Endodermal cell (in vitro differentiated cells): ENCODE results near the gene SKAP1. TPM values are rescaled to one million over a fixed set of nuclear protein-coding genes. Genes with fewer than 3 reads are reported as not detected.
A peak's percentile ranks its signal among the peaks of the same experiment; 100 is the strongest.

Experiments
- DNase-seq: peaks from one replicate; pipeline ENCODE4 v3.0.0-alpha.2; 2017
- H3K27ac ChIP-seq: 2 replicates; pipeline ENCODE4 v1.5.1; 2013; ENCODE audit warnings: mild to moderate bottlenecking, low read depth, low read length, moderate library complexity
- H3K27me3 ChIP-seq: 2 replicates; pipeline ENCODE4 v1.6.1; 2013; ENCODE audit warnings: mild to moderate bottlenecking, low read length, moderate library complexity; ENCODE audit not compliant: insufficient read depth, control insufficient read depth, poor library complexity, severe bottlenecking
- H3K36me3 ChIP-seq: 2 replicates; pipeline ENCODE4 v1.7.0; 2013; ENCODE audit warnings: mild to moderate bottlenecking, low read length, moderate library complexity; ENCODE audit not compliant: control insufficient read depth, insufficient read depth
- H3K4me1 ChIP-seq: one replicate; pipeline ENCODE4 v1.7.0; 2013; ENCODE audit warnings: low read length; ENCODE audit not compliant: control insufficient read depth, insufficient read depth
- H3K4me3 ChIP-seq: 2 replicates; pipeline ENCODE4 v1.5.1; 2013; ENCODE audit warnings: mild to moderate bottlenecking, low read length, moderate library complexity
- H3K9ac ChIP-seq: 2 replicates; pipeline ENCODE4 v1.6.1; 2013; ENCODE audit warnings: mild to moderate bottlenecking, low read length, moderate library complexity; ENCODE audit not compliant: poor library complexity, severe bottlenecking; ENCODE audit errors: extremely low read depth
- H3K9me3 ChIP-seq: 2 replicates; pipeline ENCODE4 v1.6.1; 2013; ENCODE audit warnings: mild to moderate bottlenecking, low read length, moderate library complexity; ENCODE audit not compliant: control insufficient read depth
- H3K27ac Mint-ChIP-seq: 2 replicates; pipeline ENCODE4 v1.8.0; 2020; ENCODE audit warnings: mixed read lengths
- H3K27me3 Mint-ChIP-seq: 2 replicates; pipeline ENCODE4 v1.8.0; 2021; ENCODE audit warnings: mild to moderate bottlenecking, mixed read lengths; ENCODE audit not compliant: insufficient read depth
- H3K36me3 Mint-ChIP-seq: 2 replicates; pipeline ENCODE4 v1.8.0; 2020; ENCODE audit warnings: low read depth, mixed read lengths
- H3K4me1 Mint-ChIP-seq: 2 replicates; pipeline ENCODE4 v1.8.0; 2020; ENCODE audit warnings: mixed read lengths
- H3K4me3 Mint-ChIP-seq: 2 replicates; pipeline ENCODE4 v1.8.0; 2020; ENCODE audit warnings: mild to moderate bottlenecking, moderate library complexity, mixed read lengths
- H3K9me3 Mint-ChIP-seq: 2 replicates; pipeline ENCODE4 v1.8.0; 2020; ENCODE audit warnings: mild to moderate bottlenecking, mixed read lengths
- CTCF ChIP-seq: fragments of 200-600 bp; sonication (generic); conservative IDR thresholded peaks from 2 replicates; pipeline ENCODE4 v1.5.0; 2021; ENCODE audit warnings: antibody characterized with exemption, mild to moderate bottlenecking
- WGBS, 2 experiments: methylation state at CpG; one replicate each; pipeline versions ENCODE4 v1.1.5 to v1.1.7; 2013; ENCODE audit warnings: missing lambda C conversion rate in 2 of 2, mixed read lengths in 1 of 2; ENCODE audit not compliant: insufficient coverage in 1 of 2, insufficient read length in 1 of 2; 5-methylcytosine and 5-hydroxymethylcytosine counted together
- total RNA-seq, 2 donors: library from RNA; stranded (reverse); fragmentation: NEBNext Ultra II Directional in 1 of 2; extraction: Animal tissue kit (Norgen Biotek cat#: 25700) in 1 of 2; gene quantifications; 2 replicates in 1 of 2; 3 replicates in 1 of 2; pipeline ENCODE4 v1.2.1, GENCODE V29; 2021

The SKAP1 gene
- total RNA-seq, 2 donors from 2014 or later, result 0.31 to 0.53 TPM

- Mint-ChIP-seq H3K4me3 (no peak overlapping the region), H3K9me3 (no peaks in the 10 kb centered on the region), H3K27me3 (peaks cover 9% of the 10 kb centered on the region), H3K4me1 (peaks cover 7% of the 10 kb centered on the region), H3K27ac (no peak overlapping the region), H3K36me3 (no peaks in the 10 kb centered on the region)
- Histone ChIP-seq H3K9ac (no peak overlapping the region), H3K27me3 (no peaks in the 10 kb centered on the region), H3K4me1 (no peaks in the 10 kb centered on the region), H3K4me3 (no peak overlapping the region), H3K9me3 (no peaks in the 10 kb centered on the region), H3K27ac (no peak overlapping the region), H3K36me3 (no peaks in the 10 kb centered on the region)
- peak; percentile 86 for TF ChIP-seq CTCF
- peak; percentile 82 for DNase-seq
- 11% methylated on average over 1 of the region's 1 CpG; no CpG with 5 or more reads in 1 of the 2 experiments for WGBS, 2 experiments
Observed at GRCh38 chr17:48181653-48182052, 248.4 kb downstream of the SKAP1 start.

GRCh38 chr17:48180842-48181629 lies 249.0 kb downstream of the SKAP1 start:
- H3K9me3 ChIP-seq, result no peaks in the 10 kb centered on the region
- TF ChIP-seq CTCF, result no peak
- Mint-ChIP-seq H3K4me1 (peaks cover 7% of the 10 kb centered on the region), H3K9me3 (no peaks in the 10 kb centered on the region), H3K36me3 (no peaks in the 10 kb centered on the region), H3K27ac (no peak overlapping the region), H3K4me3 (no peak overlapping the region), H3K27me3 (peaks cover 9% of the 10 kb centered on the region)
- DNase-seq, result no peak
- WGBS, 2 experiments, result 85 to 98% methylated on average over 7 of the region's 7 CpGs
- H3K9ac ChIP-seq, result no peak overlapping the region
- H3K36me3 ChIP-seq, result no peaks in the 10 kb centered on the region
- H3K27ac ChIP-seq, result no peak overlapping the region
- H3K27me3 ChIP-seq, result no peaks in the 10 kb centered on the region
- no peak overlapping the region for H3K4me3 ChIP-seq
- H3K4me1 ChIP-seq, result no peaks in the 10 kb centered on the region

GRCh38 chr17:48179071-48179945 lies 250.7 kb downstream of the SKAP1 start:
- Mint-ChIP-seq H3K27ac (no peak overlapping the region), H3K4me3 (no peak overlapping the region), H3K4me1 (peaks cover 7% of the 10 kb centered on the region), H3K36me3 (no peaks in the 10 kb centered on the region), H3K9me3 (no peaks in the 10 kb centered on the region), H3K27me3 (peaks cover 2% of the 10 kb centered on the region)
- Histone ChIP-seq H3K9me3 (no peaks in the 10 kb centered on the region), H3K9ac (no peak overlapping the region), H3K4me3 (no peak overlapping the region), H3K27ac (no peak overlapping the region), H3K4me1 (no peaks in the 10 kb centered on the region), H3K36me3 (no peaks in the 10 kb centered on the region), H3K27me3 (no peaks in the 10 kb centered on the region)
- no peak for TF ChIP-seq CTCF
- no peak for DNase-seq
- WGBS, 2 experiments, result 84 to 94% methylated on average over 4 of the region's 4 CpGs
